ENCODE data around the gene PKMYT1. TPM values are rescaled to one million over a fixed set of nuclear protein-coding genes. Genes with fewer than 3 reads are reported as not detected.

PKMYT1 gene
- total and polyA plus RNA-seq, 2 experiments from 2014 or later, result 90.9 to 100 TPM

DNA sequence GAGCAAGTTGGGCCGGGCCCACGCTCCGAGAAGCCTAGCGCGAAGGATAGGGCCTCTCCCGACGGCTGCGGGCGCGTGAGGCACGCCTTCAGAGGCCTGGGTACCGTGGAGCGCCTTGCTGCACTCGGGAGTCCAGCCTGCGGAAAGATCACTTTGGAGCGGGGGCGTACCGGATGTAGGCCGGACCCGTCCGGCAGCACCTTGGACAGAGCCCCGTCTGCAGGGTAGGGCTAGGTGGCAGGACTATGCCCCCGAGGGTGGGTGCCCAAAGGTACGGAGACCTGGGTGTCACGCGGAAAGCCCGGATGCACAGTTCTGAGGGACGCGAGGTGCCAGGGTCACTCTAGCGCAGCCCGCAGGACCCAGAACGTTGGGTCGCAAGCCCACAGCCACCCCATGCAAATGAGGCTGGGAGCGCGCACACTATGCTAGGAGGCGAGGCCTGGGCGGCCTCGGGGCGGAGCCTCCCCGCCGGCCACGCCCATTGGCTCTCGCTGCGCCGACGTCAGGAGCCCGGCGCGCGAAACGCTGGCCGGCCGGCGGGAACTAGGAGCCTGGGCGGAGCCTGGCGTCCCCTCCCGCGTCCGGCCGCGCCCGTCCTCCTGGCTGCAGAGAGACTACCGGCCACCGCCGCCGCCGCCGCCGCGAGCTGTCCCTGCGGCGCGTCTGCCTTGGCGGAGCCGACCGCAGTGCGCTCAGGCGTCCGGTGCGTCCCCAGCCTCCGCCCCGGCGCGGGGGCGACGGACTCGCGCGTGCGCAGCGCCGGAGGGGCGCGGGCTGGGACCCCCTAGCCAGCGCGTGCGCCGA lies 11.3 kb downstream of the PKMYT1 start, which contains the start of gene PAQR4:
TSS of gene PAQR4 (plus strand) at position 611 of the 807 bp plus-strand sequence. CDS start 327 bp downstream, outside the sequence.
- Histone ChIP-seq H3K27ac (ENCODE audit: low read depth) (no peak within 1 kb of the TSS), H3K36me3 (ENCODE audit: insufficient read depth) (no peaks in the 10 kb centered on the region), H3K9me2 (ENCODE audit: insufficient read depth) (no peaks in the 10 kb centered on the region), H3F3A (replicated peaks; ENCODE audit: low read depth) (peaks cover 42% of the 10 kb centered on the region), H3K4me2 (peak within 1 kb of the TSS; percentile 95), H3K4me1 (ENCODE audit: insufficient read depth) (peaks cover 20% of the 10 kb centered on the region; the same call in 1 of the 2 replicates), H4K20me1 (replicated peaks; ENCODE audit: insufficient read depth) (peaks cover 12% of the 10 kb centered on the region), H3K79me2 (replicated peaks; ENCODE audit: insufficient read depth) (no peaks in the 10 kb centered on the region), H3K4me3 (peak within 1 kb of the TSS; percentile 94), H3K27me3 (ENCODE audit: insufficient read depth) (peaks cover 37% of the 10 kb centered on the region), H2AFZ (peak within 1 kb of the TSS; percentile 85; the same call in 1 of the 2 replicates)
- peaks cover 27% of the 10 kb centered on the region for H3K4me1 Mint-ChIP-seq
- no peak within 1 kb of the TSS for H3K27ac Mint-ChIP-seq
- H3K9me3 Mint-ChIP-seq, result no peaks in the 10 kb centered on the region
- DNase-seq (ENCODE audit: low spot score) (peak; percentile 92), ATAC-seq (peak; percentile 25)
- TF ChIP-seq, protein P1, sequence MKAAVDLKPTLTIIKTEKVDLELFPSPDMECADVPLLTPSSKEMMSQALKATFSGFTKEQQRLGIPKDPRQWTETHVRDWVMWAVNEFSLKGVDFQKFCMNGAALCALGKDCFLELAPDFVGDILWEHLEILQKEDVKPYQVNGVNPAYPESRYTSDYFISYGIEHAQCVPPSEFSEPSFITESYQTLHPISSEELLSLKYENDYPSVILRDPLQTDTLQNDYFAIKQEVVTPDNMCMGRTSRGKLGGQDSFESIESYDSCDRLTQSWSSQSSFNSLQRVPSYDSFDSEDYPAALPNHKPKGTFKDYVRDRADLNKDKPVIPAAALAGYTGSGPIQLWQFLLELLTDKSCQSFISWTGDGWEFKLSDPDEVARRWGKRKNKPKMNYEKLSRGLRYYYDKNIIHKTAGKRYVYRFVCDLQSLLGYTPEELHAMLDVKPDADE (IDR thresholded peaks at IDR 0.05), result peak; percentile 47; the same call in 1 of the 2 replicates
- TF ChIP-seq REST (IDR thresholded peaks at IDR 0.05; ENCODE audit: unreplicated experiment), result peak; percentile 96
- TF ChIP-seq ZNF114 (CRISPR knock-in tag; IDR thresholded peaks at IDR 0.05), result no peak
- no peak; the same call in 1 of the 2 replicates for TF ChIP-seq POLR2AphosphoS5 (IDR thresholded peaks at IDR 0.05; ENCODE audit: low read depth)
- TF ChIP-seq CREB1 (CRISPR knock-in tag; IDR thresholded peaks at IDR 0.05; ENCODE audit: low read depth), result peak; percentile 81
- peaks cover 45% of the 10 kb centered on the region for H3K27me3 Mint-ChIP-seq (ENCODE audit: insufficient read depth, low read depth, poor library complexity)
- peaks cover 17% of the 10 kb centered on the region for H3K36me3 Mint-ChIP-seq (ENCODE audit: low read depth)
- peak within 1 kb of the TSS; percentile 69 for H3K4me3 Mint-ChIP-seq

- no peaks in the 10 kb centered on the region for H3K36me3 ChIP-seq (ENCODE audit: insufficient read depth)
- peak overlapping the region; percentile 95 for H3K4me2 ChIP-seq
- Mint-ChIP-seq H3K4me3 (peak overlapping the region; percentile 68), H3K36me3 (ENCODE audit: low read depth) (peaks cover 17% of the 10 kb centered on the region), H3K4me1 (peaks cover 27% of the 10 kb centered on the region), H3K9me3 (no peaks in the 10 kb centered on the region), H3K27me3 (ENCODE audit: insufficient read depth, low read depth, poor library complexity) (peaks cover 47% of the 10 kb centered on the region), H3K27ac (no peak overlapping the region)
- no peaks in the 10 kb centered on the region for H3K9me2 ChIP-seq (ENCODE audit: insufficient read depth)
- no peaks in the 10 kb centered on the region for H3K79me2 ChIP-seq (replicated peaks; ENCODE audit: insufficient read depth)
- peak; percentile 54 for DNase-seq (ENCODE audit: low spot score)
- peaks cover 39% of the 10 kb centered on the region for H3K27me3 ChIP-seq (ENCODE audit: insufficient read depth)
- H3K4me1 ChIP-seq (ENCODE audit: insufficient read depth), result peaks cover 20% of the 10 kb centered on the region; the same call in 1 of the 2 replicates
- no peak overlapping the region for H3K27ac ChIP-seq (ENCODE audit: low read depth)
- H3K4me3 ChIP-seq, result peak overlapping the region; percentile 94
- peak overlapping the region; percentile 85; the same call in 1 of the 2 replicates for H2AFZ ChIP-seq
- H3F3A ChIP-seq (replicated peaks; ENCODE audit: low read depth), result peaks cover 40% of the 10 kb centered on the region
- no peak for ATAC-seq
- peaks cover 12% of the 10 kb centered on the region for H4K20me1 ChIP-seq (replicated peaks; ENCODE audit: insufficient read depth)
- no peak for TF ChIP-seq CREB1 (CRISPR knock-in tag; IDR thresholded peaks at IDR 0.05; ENCODE audit: low read depth)
- TF ChIP-seq CTCF (conservative IDR thresholded peaks at IDR 0.05; ENCODE audit: low read depth in 2 of 2), result no peak
Measured at GRCh38 chr16:2968368-2968737, 11.9 kb downstream of the PKMYT1 start.

Measured in GM23338 (cell line).